Activated naive CD4-positive, alpha-beta T cell treated with anti-CD3 and anti-CD28 coated beads for 36 hours (primary cell): ENCODE results near the gene C2orf69. TPM values are rescaled to one million over a fixed set of nuclear protein-coding genes. Genes with fewer than 3 reads are reported as not detected.
"Not testable (repeated sequence)": the region's sequence is repeated elsewhere in the genome, so short reads cannot be mapped to it uniquely, and the experiment has no call there.

ENCODE experiments used
- CTCF ChIA-PET: fragments of 350-600 bp; sonication (Branson Sonifier 250); formaldehyde crosslinking; loops from one replicate; lab custom pipeline; 2021; ENCODE audit warnings: antibody characterized with exemption; lab: Charles Lee
- DNase-seq: peaks from one replicate; pipeline ENCODE4 v3.0.0-alpha.2; 2020
- H3K27ac Mint-ChIP-seq: one replicate; pipeline ENCODE4 v1.8.0; 2021; ENCODE audit warnings: mild to moderate bottlenecking, mixed read lengths
- H3K27me3 Mint-ChIP-seq: one replicate; pipeline ENCODE4 v1.8.0; 2021; ENCODE audit warnings: low read depth, mixed read lengths
- H3K36me3 Mint-ChIP-seq: one replicate; pipeline ENCODE4 v1.8.0; 2021; ENCODE audit warnings: low read depth, mixed read lengths
- H3K4me1 Mint-ChIP-seq: one replicate; pipeline ENCODE4 v1.8.0; 2021; ENCODE audit warnings: low read depth, mixed read lengths
- H3K4me3 Mint-ChIP-seq: one replicate; pipeline ENCODE4 v1.8.0; 2021; ENCODE audit warnings: mild to moderate bottlenecking, moderate library complexity, mixed read lengths
- H3K9me3 Mint-ChIP-seq: one replicate; pipeline ENCODE4 v1.8.0; 2021; ENCODE audit warnings: mixed read lengths
- intact Hi-C: fragments of 100-400 bp; cut with micrococcal nuclease; formaldehyde crosslinking; loops from one replicate; pipeline ENCODE4 v1.15.1; 2023
- total RNA-seq, 2 experiments: library from RNA; stranded (reverse); gene quantifications; one replicate each; pipeline ENCODE4 v1.2.3, GENCODE V29; 2021

Gene C2orf69
- total RNA-seq, 2 experiments from 2014 or later = 18.5 to 20.6 TPM

DNA sequence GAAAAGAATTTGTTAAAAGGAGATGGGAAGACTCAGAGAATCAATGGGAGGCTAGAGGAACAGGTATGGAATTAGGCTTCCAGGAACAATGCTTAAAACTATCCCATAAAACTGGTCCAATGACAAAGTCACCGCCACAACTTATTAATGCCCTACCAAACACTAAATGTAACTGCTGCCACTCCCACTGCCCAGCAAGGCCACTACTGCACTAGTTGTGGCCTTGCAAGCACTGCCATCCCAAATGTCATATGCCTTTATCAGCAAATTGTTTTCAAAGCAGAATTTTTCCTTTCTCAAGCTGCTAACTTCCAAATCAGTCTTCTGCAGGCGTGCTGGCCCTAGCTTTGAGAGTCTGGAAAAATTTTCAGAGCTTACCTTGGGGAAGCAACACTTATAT is 14.5 kb upstream of the C2orf69 start:
- Mint-ChIP-seq H3K4me3 (no peak overlapping the region), H3K36me3 (no peaks in the 10 kb centered on the region), H3K4me1 (no peaks in the 10 kb centered on the region), H3K27me3 (peaks cover 6% of the 10 kb centered on the region), H3K9me3 (no peaks in the 10 kb centered on the region), H3K27ac (no peak overlapping the region)
- intact Hi-C loops = no loop called here
- no peak for DNase-seq
- CTCF ChIA-PET = no interaction called here

DNA sequence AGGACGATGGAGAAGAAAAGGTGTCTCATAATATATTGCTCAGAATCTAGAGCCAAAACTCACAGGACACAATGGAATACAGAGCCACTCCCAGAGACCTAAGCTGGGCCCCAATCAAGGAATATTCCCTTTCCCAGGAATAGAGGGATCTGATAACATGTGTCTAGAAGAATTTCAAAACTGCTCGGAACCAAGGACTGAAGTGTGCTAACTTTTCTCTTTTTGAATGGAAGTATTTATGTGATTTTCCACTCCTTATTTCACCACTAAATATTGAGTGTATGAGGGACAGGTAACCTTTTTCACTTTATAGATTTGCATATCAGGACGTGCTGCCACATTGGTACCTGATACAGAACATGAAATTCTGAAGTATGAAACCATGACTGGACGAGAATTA is 9.2 kb upstream of the C2orf69 start:
- Mint-ChIP-seq H3K4me1 (no peaks in the 10 kb centered on the region), H3K27ac (no peak overlapping the region), H3K4me3 (no peak overlapping the region), H3K27me3 (peaks cover 15% of the 10 kb centered on the region), H3K9me3 (no peaks in the 10 kb centered on the region), H3K36me3 (no peaks in the 10 kb centered on the region)
- DNase-seq = no peak
- intact Hi-C loops = no loop called here
- CTCF ChIA-PET = interaction anchor here (1.3 kb wide), 1 partner anchor 9 kb away, joined by 4 read pairs; the partner anchor contains the start of gene C2orf69

DNA sequence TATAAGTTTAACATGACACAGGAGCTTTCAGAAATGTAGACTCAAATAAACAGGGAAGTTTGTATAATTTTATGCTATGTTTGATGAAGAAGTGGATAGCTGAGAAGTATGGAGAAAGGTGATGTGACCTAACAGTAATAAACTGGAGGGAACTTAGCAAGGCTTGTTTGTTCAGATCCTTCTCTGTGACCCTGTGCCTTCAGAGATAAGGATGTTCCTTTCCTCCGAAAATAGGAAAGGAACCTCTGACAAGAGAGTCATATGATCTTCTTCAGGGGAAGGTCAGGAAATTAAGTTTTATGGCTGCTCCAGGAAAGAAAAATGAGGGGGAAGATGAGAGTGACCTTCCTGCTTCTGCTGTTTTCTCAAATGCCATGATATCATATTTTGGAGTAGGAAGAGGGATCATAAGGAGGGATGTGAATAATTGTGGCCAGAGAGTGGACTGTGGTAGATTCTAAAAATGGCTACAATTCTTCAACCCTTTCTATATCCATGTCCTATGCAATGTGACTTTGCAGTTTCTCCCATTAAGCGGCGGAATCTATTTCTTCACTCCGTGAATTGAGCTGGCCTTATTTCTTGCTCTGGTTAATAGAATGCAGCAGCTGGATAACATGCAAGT is 8.5 kb upstream of the C2orf69 start:
- H3K27ac Mint-ChIP-seq = no peak overlapping the region
- H3K36me3 Mint-ChIP-seq = no peaks in the 10 kb centered on the region
- CTCF ChIA-PET = interaction anchor here (0.6 kb wide), 1 partner anchor 1334 kb away, joined by 4 read pairs; no protein-coding TSS in a partner anchor
- no peak overlapping the region for H3K4me3 Mint-ChIP-seq
- peaks cover 16% of the 10 kb centered on the region for H3K27me3 Mint-ChIP-seq
- intact Hi-C loops = no loop called here
- no peaks in the 10 kb centered on the region for H3K9me3 Mint-ChIP-seq
- no peak for DNase-seq
- no peaks in the 10 kb centered on the region for H3K4me1 Mint-ChIP-seq

DNA sequence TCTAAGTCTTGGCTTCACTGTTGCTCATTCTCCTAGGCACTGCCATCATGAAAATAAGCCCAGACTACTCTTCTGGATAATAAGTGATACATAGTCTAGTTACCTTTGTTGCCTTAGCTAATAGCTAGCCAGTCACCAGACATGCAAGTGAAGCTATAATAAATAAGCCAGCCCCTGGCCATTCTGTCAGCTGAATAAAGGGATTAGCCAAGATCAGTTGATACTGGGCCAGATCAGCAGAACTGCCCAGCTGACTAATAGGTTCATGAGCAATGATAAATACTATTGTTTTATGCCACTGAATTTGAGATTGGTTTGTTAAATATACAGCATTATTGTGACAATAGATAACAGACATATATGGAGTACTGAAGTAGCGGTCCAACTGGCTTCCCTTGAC is 8.0 kb upstream of the C2orf69 start:
- no peaks in the 10 kb centered on the region for H3K4me1 Mint-ChIP-seq
- intact Hi-C loops = no loop called here
- no peak overlapping the region for H3K4me3 Mint-ChIP-seq
- no peak overlapping the region for H3K27ac Mint-ChIP-seq
- CTCF ChIA-PET = interaction anchor here (0.6 kb wide), 1 partner anchor 1333 kb away, joined by 4 read pairs; no protein-coding TSS in a partner anchor
- no peaks in the 10 kb centered on the region for H3K9me3 Mint-ChIP-seq
- peaks cover 16% of the 10 kb centered on the region for H3K27me3 Mint-ChIP-seq
- no peak for DNase-seq
- no peaks in the 10 kb centered on the region for H3K36me3 Mint-ChIP-seq

DNA sequence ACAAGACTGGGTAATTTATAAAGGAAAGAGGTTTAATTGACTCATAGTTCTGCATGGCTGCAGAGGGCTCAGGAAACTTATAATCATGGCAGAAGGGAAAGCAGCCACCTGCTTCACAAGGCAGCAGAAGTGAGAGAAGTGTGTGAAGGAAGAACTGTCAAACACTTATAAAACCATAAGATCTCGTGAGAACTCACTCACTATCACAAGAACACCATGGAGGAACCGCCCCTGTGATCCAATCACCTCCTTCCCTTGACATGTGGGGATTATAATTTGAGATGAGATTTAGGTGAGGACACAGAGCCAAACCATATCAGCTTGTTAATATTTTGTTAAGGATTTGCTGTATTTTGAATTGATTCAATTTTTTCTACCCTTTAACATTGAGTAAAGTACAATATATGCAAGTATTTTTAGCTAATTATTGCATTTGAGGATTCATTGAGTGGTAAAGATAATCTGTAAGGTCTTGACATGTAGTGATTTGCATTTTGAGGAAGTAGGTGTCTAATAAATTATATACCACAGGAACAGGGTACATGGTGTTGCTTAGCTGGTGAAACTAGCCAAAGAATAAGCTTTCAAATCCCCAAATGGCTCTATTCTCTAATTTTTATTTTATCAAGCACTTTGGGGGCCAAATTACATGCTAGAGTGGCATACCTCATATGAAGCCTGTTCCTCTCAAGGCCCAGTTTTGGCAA is 3.9 kb upstream of the C2orf69 start:
- Mint-ChIP-seq H3K9me3 (no peaks in the 10 kb centered on the region), H3K27ac (no peak overlapping the region)

DNA sequence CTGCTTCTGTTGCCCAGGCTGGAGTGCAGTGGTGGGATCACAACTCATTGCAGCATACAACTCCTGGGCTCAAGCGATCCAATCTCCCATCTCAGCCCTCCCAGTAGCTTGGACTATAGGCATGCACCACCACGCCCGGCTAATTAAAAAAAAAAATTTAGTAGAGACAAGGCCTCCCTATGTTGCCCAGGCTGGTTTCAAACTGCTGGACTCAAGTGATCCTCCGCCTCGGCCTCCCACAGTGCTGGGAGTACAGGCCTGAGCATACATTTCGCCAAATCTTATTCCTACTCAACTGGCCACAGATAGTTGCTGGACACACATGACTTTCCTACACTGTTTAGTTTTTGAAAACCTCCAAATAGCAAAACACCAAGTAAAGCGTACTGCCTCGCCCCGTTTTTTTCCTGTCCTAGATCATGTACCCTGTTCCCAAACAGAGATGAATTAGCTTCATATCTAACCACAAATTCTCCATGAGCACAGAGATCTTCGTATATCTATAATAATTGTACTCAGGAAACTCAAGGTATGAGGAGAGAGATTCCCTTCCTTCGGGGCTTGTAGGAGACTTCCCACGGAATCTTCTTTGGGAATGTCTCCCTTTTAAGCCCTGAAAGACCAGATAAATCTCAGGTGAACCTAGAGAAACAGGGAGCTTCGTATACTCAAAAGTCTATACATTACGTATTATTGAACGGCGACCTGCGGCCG is 598 bp upstream of the C2orf69 start:
- Mint-ChIP-seq H3K36me3 (peaks cover 11% of the 10 kb centered on the region), H3K9me3 (no peaks in the 10 kb centered on the region), H3K27ac (peak overlapping the region; percentile 91), H3K27me3 (peaks cover 6% of the 10 kb centered on the region), H3K4me3 (peak overlapping the region; percentile 96), H3K4me1 (peaks cover 24% of the 10 kb centered on the region)
- CTCF ChIA-PET = interaction anchor here (0.8 to 1.1 kb wide), 3 partner anchors 9 to 44 kb away, joined by 3 to 6 read pairs (median 4); no protein-coding TSS in a partner anchor
- no peak for DNase-seq
- intact Hi-C loops = loop anchor here (1.0 to 5.0 kb wide), 6 partner anchors 45 to 616 kb away; partner anchors contain the start of genes FTCDNL1, MAIP1, SGO2 and SPATS2L

More for the DNA sequence above, 3.9 kb upstream of the C2orf69 start:
- intact Hi-C loops = no loop called here
- no peak for DNase-seq
- Mint-ChIP-seq H3K4me3 (no peak overlapping the region), H3K36me3 (no peaks in the 10 kb centered on the region), H3K4me1 (peaks cover 4% of the 10 kb centered on the region), H3K27me3 (peaks cover 10% of the 10 kb centered on the region)
- CTCF ChIA-PET = no interaction called here

DNA sequence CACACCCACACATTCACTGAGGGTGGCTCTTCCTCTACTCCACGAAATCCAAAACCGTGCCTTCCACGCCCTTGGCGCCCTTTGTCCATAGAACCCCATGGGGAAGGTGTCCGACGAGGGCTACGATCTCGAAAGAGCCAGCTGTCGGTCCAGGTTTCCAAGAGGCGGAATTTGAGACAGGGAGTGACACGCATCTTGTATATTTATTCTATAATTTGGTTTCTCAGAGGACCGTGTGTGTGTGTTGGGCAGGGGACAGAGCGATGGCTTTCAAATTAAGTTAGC is 726 bp downstream of the C2orf69 start:
- CTCF ChIA-PET = interaction anchor here (1.3 kb wide), 1 partner anchor 29 kb away, joined by 3 read pairs; no protein-coding TSS in a partner anchor
- Mint-ChIP-seq H3K27ac (peak overlapping the region; percentile 91), H3K4me3 (peak overlapping the region; percentile 96), H3K9me3 (peaks cover 8% of the 10 kb centered on the region), H3K36me3 (peaks cover 24% of the 10 kb centered on the region), H3K27me3 (peaks cover 2% of the 10 kb centered on the region), H3K4me1 (peaks cover 24% of the 10 kb centered on the region)
- intact Hi-C loops = loop anchor here (1.0 to 5.0 kb wide), 6 partner anchors 43 to 615 kb away; partner anchors contain the start of genes FTCDNL1, MAIP1, SGO2 and SPATS2L
- no peak for DNase-seq

DNA sequence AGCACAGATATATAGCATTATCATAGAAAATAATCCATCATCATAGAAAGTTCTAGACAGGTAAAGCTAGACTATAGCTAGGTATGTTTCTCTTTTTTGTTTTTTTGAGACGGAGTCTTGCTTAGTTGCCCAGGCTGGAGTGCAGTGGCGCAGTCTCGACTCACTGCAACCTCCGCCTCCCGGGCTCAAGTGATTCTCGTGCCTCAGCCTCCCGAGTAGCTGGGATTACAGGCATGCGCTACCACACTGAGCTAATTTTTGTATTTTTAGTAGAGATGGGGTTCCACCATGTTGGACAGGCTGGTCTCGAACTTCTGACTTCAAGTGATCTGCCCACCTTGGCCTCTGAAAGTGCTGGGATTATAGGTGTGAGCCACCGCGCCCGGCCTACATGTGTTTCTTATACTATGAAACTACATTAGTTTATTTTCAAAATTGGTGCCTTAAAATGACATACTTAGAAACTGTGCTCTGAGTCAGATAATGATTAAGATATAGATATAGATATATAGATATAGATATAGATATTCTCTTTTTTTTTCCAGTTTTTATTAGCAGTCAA is 1.5 kb downstream of the C2orf69 start:
- CTCF ChIA-PET = interaction anchor here (1.3 kb wide), 1 partner anchor 28 kb away, joined by 3 read pairs; no protein-coding TSS in a partner anchor
- Mint-ChIP-seq H3K4me3 (peak overlapping the region; percentile 96), H3K36me3 (peaks cover 32% of the 10 kb centered on the region), H3K4me1 (peaks cover 24% of the 10 kb centered on the region), H3K9me3 (peaks cover 15% of the 10 kb centered on the region)
- H3K27ac Mint-ChIP-seq, H3K27me3 Mint-ChIP-seq, DNase-seq: not testable (repeated sequence)
- intact Hi-C loops = loop anchor here (5.0 kb wide), 2 partner anchors 395 to 460 kb away; partner anchors contain the start of gene SPATS2L

DNA sequence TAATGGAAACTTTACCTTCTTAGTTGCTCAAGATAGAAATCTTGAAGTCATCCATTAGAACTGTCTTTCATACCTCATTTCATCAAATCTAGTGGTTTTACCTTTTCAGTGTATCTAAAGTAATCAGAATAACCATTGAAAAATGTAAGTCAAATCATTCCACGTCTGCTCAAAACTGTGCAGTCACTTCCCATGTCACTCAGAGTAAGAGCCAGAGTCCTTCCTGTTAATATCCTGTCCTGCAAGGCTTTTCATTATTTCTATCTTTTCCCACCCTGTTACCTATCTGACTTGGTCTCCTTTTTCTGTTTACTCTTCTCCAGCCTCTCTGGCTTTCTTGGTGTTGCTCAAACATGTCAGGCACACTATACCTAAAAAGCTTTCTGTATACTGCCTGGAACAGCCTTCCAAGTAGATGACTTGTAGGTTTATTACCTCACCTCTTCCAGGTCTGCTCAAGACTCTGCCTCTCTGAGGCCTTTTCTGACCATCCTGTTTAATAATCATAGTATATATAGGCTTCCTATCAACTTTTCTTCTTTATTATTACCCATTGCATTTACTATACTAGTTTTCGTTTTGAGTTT is 3.4 kb downstream of the C2orf69 start:
- CTCF ChIA-PET = interaction anchor here (1.3 kb wide), 1 partner anchor 26 kb away, joined by 4 read pairs; no protein-coding TSS in a partner anchor
- no peak overlapping the region for H3K27ac Mint-ChIP-seq
- H3K4me3 Mint-ChIP-seq = peak overlapping the region; percentile 4
- intact Hi-C loops = loop anchor here (5.0 kb wide), 2 partner anchors 393 to 458 kb away; partner anchors contain the start of gene SPATS2L
- peaks cover 29% of the 10 kb centered on the region for H3K4me1 Mint-ChIP-seq
- no peak for DNase-seq
- peaks cover 45% of the 10 kb centered on the region for H3K36me3 Mint-ChIP-seq
- no peaks in the 10 kb centered on the region for H3K27me3 Mint-ChIP-seq
- peaks cover 15% of the 10 kb centered on the region for H3K9me3 Mint-ChIP-seq

DNA sequence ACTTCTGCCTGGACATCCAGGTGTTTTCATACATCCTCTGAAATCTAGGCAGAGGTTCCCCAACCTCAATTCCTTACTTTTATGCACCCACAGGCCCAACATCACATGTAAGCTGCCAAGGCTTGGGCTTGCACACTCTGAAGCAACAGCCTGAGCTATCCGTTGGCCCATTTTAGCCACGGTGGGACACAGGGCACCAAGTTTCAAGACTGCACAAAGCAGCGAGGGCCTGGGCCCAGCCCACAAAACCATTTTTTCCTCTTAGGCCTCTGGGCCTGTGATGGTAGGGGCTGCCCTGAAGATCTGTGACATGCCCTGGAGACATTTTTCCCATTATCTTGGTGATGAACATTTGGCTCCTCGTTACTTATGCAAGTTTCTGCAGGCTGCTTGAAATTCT is 5.9 kb downstream of the C2orf69 start:
- H3K36me3 Mint-ChIP-seq = peaks cover 45% of the 10 kb centered on the region
- no peak for DNase-seq
- H3K27ac Mint-ChIP-seq = no peak overlapping the region
- no peaks in the 10 kb centered on the region for H3K27me3 Mint-ChIP-seq
- intact Hi-C loops = no loop called here
- CTCF ChIA-PET = no interaction called here
- peaks cover 15% of the 10 kb centered on the region for H3K9me3 Mint-ChIP-seq
- peaks cover 27% of the 10 kb centered on the region for H3K4me1 Mint-ChIP-seq
- H3K4me3 Mint-ChIP-seq = no peak overlapping the region

DNA sequence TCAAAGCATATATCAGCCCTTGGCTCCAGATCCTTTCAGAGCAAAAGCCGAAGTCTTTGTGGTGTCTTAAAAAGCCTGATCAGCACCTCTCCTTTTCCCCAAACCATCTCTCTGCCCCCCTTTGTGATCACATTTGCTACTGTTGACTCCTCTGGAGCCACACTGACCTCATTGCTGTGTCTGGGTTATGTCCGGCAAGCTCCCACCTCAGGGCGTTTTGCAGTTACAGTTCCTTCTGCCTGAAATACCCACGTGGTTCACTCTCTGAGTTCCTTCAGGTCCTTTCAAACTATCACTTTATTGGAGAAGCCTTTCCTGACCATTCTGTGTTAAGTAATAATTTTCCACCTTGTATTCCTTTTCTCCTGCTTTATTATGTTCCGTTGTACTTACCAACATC is 11.8 kb downstream of the C2orf69 start:
- Mint-ChIP-seq H3K27me3 (no peaks in the 10 kb centered on the region), H3K36me3 (peaks cover 26% of the 10 kb centered on the region), H3K4me3 (no peak overlapping the region), H3K4me1 (peaks cover 20% of the 10 kb centered on the region), H3K27ac (no peak overlapping the region), H3K9me3 (no peaks in the 10 kb centered on the region)
- CTCF ChIA-PET = no interaction called here
- intact Hi-C loops = no loop called here
- no peak for DNase-seq
